Measurements from ENCODE around the gene DNAH10.

DNAH10 gene

DNA sequence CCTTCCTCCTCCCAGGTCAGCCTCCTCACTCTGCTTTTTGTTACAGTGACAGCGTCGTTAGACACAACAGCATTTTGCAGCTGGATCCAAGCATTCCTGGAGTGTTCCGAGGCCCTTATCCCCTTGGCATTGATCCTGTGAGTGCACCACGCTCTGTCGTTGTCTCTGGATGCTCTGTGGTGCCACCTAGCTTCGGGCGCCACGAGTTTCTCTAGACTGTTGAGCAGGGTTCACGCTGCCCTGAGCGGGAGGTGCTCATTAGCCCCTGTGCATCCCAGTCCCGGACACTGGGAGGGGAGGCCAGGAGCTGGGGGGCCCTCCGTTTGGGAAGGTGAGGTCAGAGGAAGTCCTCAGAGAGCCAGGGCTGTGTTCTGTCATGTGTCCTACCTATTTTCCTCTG, 17.3 kb upstream of the DNAH10 start:
- no peaks in the 10 kb centered on the region for H3K9me3 ChIP-seq (ENCODE audit: insufficient read depth, low read length)
- no peaks in the 10 kb centered on the region for H3K4me1 ChIP-seq (ENCODE audit: insufficient read depth, insufficient read length)
- no peak overlapping the region for H3K4me3 ChIP-seq (ENCODE audit: insufficient read length, low read depth)
- peaks cover 70% of the 10 kb centered on the region for H3K36me3 ChIP-seq (ENCODE audit: insufficient read depth, insufficient read length, low read length)
- no peaks in the 10 kb centered on the region for H3K27me3 ChIP-seq (ENCODE audit: insufficient read depth, insufficient read length)
- DNase-seq (ENCODE audit: low read depth, low spot score): no peak
- H3K9ac ChIP-seq (ENCODE audit: insufficient read length, low read depth): no peak overlapping the region
- TF ChIP-seq YY1 (IDR thresholded peaks at IDR 0.05; ENCODE audit: insufficient read depth, insufficient read length) (no peak), SUZ12 (IDR thresholded peaks at IDR 0.05; ENCODE audit: extremely low read depth, insufficient read depth, insufficient read length) (no peak), ZNF274 (IDR thresholded peaks at IDR 0.05; ENCODE audit: low read depth, low read length) (no peak)

GRCh38 chr12:123747309-123747708, 14.8 kb upstream of the DNAH10 start:
- H3K9ac ChIP-seq (ENCODE audit: insufficient read length, low read depth): no peak overlapping the region
- no peaks in the 10 kb centered on the region for H3K27me3 ChIP-seq (ENCODE audit: insufficient read depth, insufficient read length)
- peaks cover 81% of the 10 kb centered on the region for H3K36me3 ChIP-seq (ENCODE audit: insufficient read depth, insufficient read length, low read length)
- DNase-seq (ENCODE audit: low read depth, low spot score): no peak
- H3K9me3 ChIP-seq (ENCODE audit: insufficient read depth, low read length): no peaks in the 10 kb centered on the region
- no peaks in the 10 kb centered on the region for H3K4me1 ChIP-seq (ENCODE audit: insufficient read depth, insufficient read length)
- no peak for TF ChIP-seq SUZ12 (IDR thresholded peaks at IDR 0.05; ENCODE audit: extremely low read depth, insufficient read depth, insufficient read length)
- no peak for TF ChIP-seq ZNF274 (IDR thresholded peaks at IDR 0.05; ENCODE audit: low read depth, low read length)
- TF ChIP-seq YY1 (IDR thresholded peaks at IDR 0.05; ENCODE audit: insufficient read depth, insufficient read length): no peak
- no peak overlapping the region for H3K4me3 ChIP-seq (ENCODE audit: insufficient read length, low read depth)

DNA sequence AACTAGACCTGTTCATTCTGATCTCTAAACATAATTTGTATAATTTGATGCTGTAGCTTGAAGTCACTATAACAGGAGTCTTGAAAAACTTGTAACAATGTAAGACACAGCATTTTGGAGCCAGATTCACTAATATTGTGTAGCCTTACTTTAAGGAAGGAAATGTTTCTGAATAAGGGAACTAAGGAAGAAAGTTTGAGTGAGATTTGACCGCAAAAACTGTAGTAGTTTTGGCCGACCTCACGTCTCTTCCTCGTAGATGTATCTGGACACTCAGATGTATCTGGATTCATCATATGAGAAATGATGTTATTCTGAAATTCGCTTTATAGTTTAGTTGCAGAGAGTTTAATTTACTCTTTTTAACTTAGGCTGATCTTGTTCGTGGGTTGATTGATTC, 13.9 kb upstream of the DNAH10 start:
- TF ChIP-seq SUZ12 (IDR thresholded peaks at IDR 0.05; ENCODE audit: extremely low read depth, insufficient read depth, insufficient read length) (no peak), ZNF274 (IDR thresholded peaks at IDR 0.05; ENCODE audit: low read depth, low read length) (no peak), YY1 (IDR thresholded peaks at IDR 0.05; ENCODE audit: insufficient read depth, insufficient read length) (no peak)
- no peak for DNase-seq (ENCODE audit: low read depth, low spot score)

GRCh38 chr12:123748661-123749060, 13.4 kb upstream of the DNAH10 start:
- TF ChIP-seq SUZ12 (IDR thresholded peaks at IDR 0.05; ENCODE audit: extremely low read depth, insufficient read depth, insufficient read length) (no peak), ZNF274 (IDR thresholded peaks at IDR 0.05; ENCODE audit: low read depth, low read length) (no peak), YY1 (IDR thresholded peaks at IDR 0.05; ENCODE audit: insufficient read depth, insufficient read length) (no peak)
- DNase-seq (ENCODE audit: low read depth, low spot score): no peak
- Histone ChIP-seq H3K9ac (ENCODE audit: insufficient read length, low read depth) (no peak overlapping the region), H3K9me3 (ENCODE audit: insufficient read depth, low read length) (no peaks in the 10 kb centered on the region), H3K27me3 (ENCODE audit: insufficient read depth, insufficient read length) (no peaks in the 10 kb centered on the region), H3K36me3 (ENCODE audit: insufficient read depth, insufficient read length, low read length) (peaks cover 83% of the 10 kb centered on the region), H3K4me1 (ENCODE audit: insufficient read depth, insufficient read length) (no peaks in the 10 kb centered on the region), H3K4me3 (ENCODE audit: insufficient read length, low read depth) (no peak overlapping the region)

More for the DNA sequence above, 13.9 kb upstream of the DNAH10 start:
- Histone ChIP-seq H3K4me3 (ENCODE audit: insufficient read length, low read depth) (no peak overlapping the region), H3K9me3 (ENCODE audit: insufficient read depth, low read length) (no peaks in the 10 kb centered on the region), H3K36me3 (ENCODE audit: insufficient read depth, insufficient read length, low read length) (peaks cover 83% of the 10 kb centered on the region), H3K27me3 (ENCODE audit: insufficient read depth, insufficient read length) (no peaks in the 10 kb centered on the region), H3K9ac (ENCODE audit: insufficient read length, low read depth) (no peak overlapping the region), H3K4me1 (ENCODE audit: insufficient read depth, insufficient read length) (no peaks in the 10 kb centered on the region)

DNA sequence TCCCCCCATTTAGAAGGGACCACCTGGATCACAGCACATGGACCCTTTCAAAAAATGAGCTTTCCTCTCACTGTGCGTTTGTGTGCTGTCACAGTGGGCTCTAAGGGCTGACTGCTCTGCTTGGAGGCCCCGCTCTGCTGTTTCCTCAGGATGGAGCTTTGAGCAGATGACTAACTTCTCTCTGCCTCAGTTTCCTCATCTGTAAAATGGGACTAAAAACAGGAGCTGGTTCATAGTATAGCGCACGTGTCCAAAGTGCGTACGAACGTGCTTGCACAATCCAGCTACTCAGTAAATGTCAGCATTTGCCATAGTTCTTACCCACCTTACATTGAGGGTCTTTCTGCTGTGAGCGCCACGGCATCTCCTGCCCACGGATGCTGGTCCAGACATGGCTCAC, 12.7 kb upstream of the DNAH10 start:
- Histone ChIP-seq H3K4me3 (ENCODE audit: insufficient read length, low read depth) (no peak overlapping the region), H3K9me3 (ENCODE audit: insufficient read depth, low read length) (no peaks in the 10 kb centered on the region), H3K36me3 (ENCODE audit: insufficient read depth, insufficient read length, low read length) (peaks cover 85% of the 10 kb centered on the region), H3K27me3 (ENCODE audit: insufficient read depth, insufficient read length) (no peaks in the 10 kb centered on the region), H3K9ac (ENCODE audit: insufficient read length, low read depth) (no peak overlapping the region), H3K4me1 (ENCODE audit: insufficient read depth, insufficient read length) (no peaks in the 10 kb centered on the region)
- DNase-seq (ENCODE audit: low read depth, low spot score): no peak
- TF ChIP-seq SUZ12 (IDR thresholded peaks at IDR 0.05; ENCODE audit: extremely low read depth, insufficient read depth, insufficient read length) (no peak), ZNF274 (IDR thresholded peaks at IDR 0.05; ENCODE audit: low read depth, low read length) (no peak), YY1 (IDR thresholded peaks at IDR 0.05; ENCODE audit: insufficient read depth, insufficient read length) (no peak)

DNA sequence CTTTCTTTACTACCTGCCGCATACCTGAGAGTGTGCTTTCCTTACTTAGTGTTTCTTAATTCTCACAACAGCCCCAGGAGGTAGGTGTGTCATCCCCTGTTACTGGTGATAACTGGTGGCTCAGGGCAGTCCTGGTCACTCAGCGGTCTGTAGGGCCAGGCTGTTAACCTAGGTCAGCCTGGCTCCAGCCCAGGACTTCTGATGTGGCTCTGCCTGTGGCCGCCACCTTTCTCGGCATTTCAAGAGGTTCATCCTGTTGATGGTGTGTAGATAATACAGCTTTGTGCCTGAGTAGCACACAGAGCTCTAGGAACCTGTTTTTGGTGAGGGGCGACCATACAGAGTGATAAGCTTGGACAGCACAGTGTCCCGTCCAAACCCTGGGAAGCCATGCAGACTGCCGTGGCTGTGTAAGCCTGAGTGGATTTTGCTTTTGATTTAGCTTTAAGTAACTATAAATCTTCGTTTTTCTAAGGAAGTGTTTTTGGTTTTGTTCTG, 11.9 kb upstream of the DNAH10 start:
- Histone ChIP-seq H3K4me1 (ENCODE audit: insufficient read depth, insufficient read length) (no peaks in the 10 kb centered on the region), H3K4me3 (ENCODE audit: insufficient read length, low read depth) (no peak overlapping the region), H3K9me3 (ENCODE audit: insufficient read depth, low read length) (no peaks in the 10 kb centered on the region), H3K9ac (ENCODE audit: insufficient read length, low read depth) (no peak overlapping the region), H3K27me3 (ENCODE audit: insufficient read depth, insufficient read length) (no peaks in the 10 kb centered on the region), H3K36me3 (ENCODE audit: insufficient read depth, insufficient read length, low read length) (peaks cover 85% of the 10 kb centered on the region)
- DNase-seq (ENCODE audit: low read depth, low spot score): no peak
- no peak for TF ChIP-seq ZNF274 (IDR thresholded peaks at IDR 0.05; ENCODE audit: low read depth, low read length)
- no peak for TF ChIP-seq SUZ12 (IDR thresholded peaks at IDR 0.05; ENCODE audit: extremely low read depth, insufficient read depth, insufficient read length)
- TF ChIP-seq YY1 (IDR thresholded peaks at IDR 0.05; ENCODE audit: insufficient read depth, insufficient read length): no peak

DNA sequence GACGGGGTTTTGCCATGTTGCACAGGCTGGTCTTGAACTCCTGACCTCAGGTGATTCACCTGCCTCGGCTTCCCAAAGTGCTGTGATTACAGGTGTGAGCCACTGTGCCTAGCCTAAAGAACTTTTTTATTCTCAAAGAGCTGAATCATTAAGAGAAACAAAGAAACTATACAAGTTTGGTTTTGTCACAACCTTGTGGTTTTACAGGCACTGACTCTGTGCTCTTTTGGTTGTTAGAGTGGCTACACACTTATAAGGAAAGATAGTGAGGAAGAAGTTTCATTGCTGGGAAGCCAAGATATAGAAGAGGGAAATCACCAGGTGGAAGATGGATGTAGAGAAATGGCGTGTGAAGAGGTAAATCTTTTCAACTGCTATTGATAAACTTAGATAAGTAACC, 10.1 kb upstream of the DNAH10 start:
- no peak overlapping the region for H3K9ac ChIP-seq (ENCODE audit: insufficient read length, low read depth)
- H3K9me3 ChIP-seq (ENCODE audit: insufficient read depth, low read length): no peaks in the 10 kb centered on the region
- H3K27me3 ChIP-seq (ENCODE audit: insufficient read depth, insufficient read length): no peaks in the 10 kb centered on the region
- H3K4me1 ChIP-seq (ENCODE audit: insufficient read depth, insufficient read length): no peaks in the 10 kb centered on the region
- peaks cover 86% of the 10 kb centered on the region for H3K36me3 ChIP-seq (ENCODE audit: insufficient read depth, insufficient read length, low read length)
- no peak overlapping the region for H3K4me3 ChIP-seq (ENCODE audit: insufficient read length, low read depth)
- DNase-seq (ENCODE audit: low read depth, low spot score): no peak
- TF ChIP-seq YY1 (IDR thresholded peaks at IDR 0.05; ENCODE audit: insufficient read depth, insufficient read length) (no peak), SUZ12 (IDR thresholded peaks at IDR 0.05; ENCODE audit: extremely low read depth, insufficient read depth, insufficient read length) (no peak), ZNF274 (IDR thresholded peaks at IDR 0.05; ENCODE audit: low read depth, low read length) (no peak)
